ENCODE results near the gene MICA.
"Not testable (repeated sequence)": the region's sequence is repeated elsewhere in the genome, so short reads cannot be mapped to it uniquely, and the experiment has no call there.

MICA gene

GRCh38 chr6:31383149-31383548 lies 20.2 kb upstream of the MICA start:
- no peak for DNase-seq

GRCh38 chr6:31385041-31385440 lies 18.4 kb upstream of the MICA start:
- no peak for DNase-seq

DNA sequence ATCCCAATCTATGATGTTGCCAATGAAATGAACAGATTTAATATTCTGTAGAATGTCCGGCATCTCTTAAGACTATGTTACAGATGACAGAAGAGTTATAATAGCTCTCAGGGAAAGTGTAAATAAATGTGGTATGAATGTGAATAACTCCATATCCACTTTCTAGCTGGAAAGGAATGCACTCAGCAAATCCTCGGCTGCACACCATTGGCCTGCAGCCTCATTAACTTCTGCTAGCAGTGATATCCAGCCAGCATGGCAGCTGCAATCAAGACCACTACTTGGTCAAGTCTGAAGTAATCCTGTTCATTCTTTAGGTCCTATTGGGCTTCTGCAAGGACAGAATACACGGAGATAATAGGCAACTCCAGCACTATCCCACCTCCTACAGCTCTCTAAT lies 17.3 kb upstream of the MICA start:
- no peak for DNase-seq

DNA sequence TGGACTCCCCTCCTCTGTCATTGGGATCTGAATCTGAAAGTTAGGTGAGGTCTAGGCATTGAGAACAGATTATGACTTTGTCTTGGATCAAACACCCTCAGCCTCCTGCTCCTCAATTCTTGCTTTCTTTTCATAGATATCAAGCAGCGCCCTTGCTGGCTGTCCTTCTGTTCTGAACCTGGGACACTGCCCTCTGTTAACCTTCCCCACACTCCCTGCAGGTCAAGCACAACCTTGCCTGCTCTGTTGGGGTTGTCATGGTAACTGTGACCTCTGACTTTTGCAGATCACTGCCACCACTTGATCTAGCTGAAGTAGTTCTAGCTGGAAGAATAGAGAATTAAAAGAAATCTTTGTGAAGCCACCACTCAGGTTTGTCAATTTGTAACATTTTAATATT lies 16.4 kb upstream of the MICA start:
- DNase-seq: no peak

DNA sequence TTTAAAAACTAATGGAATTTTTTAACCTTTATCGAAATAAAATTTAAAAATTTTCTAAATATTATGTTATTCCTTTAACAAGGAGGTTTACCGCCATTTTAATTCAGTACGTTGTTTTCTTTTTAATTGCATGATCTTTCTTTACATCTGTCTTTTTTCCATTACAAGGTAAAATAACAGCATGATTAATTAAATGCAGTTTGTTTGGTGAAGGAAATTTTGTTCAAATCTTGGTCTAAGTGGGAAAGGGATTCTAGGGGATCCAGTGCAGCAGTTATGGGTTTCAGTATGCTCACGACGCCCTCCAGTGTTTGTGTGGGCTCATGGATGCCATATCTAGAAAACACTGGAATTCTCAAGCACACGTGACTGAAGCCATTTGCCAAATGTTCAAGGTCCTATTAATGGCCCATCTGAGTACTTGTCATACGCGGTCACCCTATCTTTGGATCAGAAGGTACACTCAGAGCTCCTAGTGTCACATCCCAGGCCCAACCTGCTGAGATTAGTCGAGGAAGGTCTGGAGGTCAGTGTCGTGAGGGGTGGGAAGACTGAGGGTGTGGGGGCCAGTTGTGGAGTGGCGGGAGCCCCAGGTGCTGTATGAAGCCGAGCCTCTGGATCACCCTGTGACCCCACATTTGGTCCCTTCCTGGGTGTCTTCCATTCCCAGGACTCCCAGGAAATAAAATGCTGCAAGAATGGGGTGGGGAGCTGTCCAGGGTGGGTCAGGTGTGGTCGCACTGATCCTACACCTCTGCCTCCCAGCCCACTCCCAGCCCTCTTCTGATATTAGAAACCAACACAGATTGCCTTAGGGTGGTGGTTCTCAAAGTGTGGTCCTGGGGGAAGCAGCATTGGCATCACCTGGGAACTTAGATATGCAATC lies 14.2 kb upstream of the MICA start:
- DNase-seq: not testable (repeated sequence)

- DNase-seq: not testable (repeated sequence)
Measured at GRCh38 chr6:31389802-31390132, 13.6 kb upstream of the MICA start.

GRCh38 chr6:31393932-31394331 lies 9.5 kb upstream of the MICA start:
- no peak for DNase-seq

DNA sequence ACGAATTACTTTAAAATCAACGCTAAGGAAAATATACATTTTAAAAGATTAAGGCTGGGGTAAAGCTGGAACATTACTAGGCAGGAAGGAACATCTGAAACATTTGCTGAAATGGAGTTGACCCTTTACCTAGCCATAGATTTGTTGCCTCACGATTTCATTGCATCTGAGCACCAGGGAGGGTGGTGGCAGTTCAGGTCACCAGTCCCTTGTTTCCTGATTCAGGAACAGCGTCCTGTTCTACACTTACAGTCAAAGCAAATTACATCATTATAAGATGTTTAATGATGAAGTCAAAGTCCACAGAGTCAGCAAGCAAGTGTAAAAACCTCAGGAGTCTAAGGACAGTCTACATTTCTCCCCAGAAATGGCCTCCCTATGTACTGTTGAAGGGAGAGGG lies 9.0 kb upstream of the MICA start:
- no peak for DNase-seq

GRCh38 chr6:31395832-31396231 lies 7.6 kb upstream of the MICA start:
- DNase-seq: no peak

GRCh38 chr6:31396422-31397152 lies 6.8 kb upstream of the MICA start:
- DNase-seq: peak; percentile 36

GRCh38 chr6:31397153-31397499 lies 6.3 kb upstream of the MICA start:
- DNase-seq: not testable (repeated sequence)

- no peak for DNase-seq
Measured at GRCh38 chr6:31397901-31398525, 5.4 kb upstream of the MICA start.

GRCh38 chr6:31399589-31400466 lies 3.6 kb upstream of the MICA start:
- peak; percentile 61 for DNase-seq

DNA sequence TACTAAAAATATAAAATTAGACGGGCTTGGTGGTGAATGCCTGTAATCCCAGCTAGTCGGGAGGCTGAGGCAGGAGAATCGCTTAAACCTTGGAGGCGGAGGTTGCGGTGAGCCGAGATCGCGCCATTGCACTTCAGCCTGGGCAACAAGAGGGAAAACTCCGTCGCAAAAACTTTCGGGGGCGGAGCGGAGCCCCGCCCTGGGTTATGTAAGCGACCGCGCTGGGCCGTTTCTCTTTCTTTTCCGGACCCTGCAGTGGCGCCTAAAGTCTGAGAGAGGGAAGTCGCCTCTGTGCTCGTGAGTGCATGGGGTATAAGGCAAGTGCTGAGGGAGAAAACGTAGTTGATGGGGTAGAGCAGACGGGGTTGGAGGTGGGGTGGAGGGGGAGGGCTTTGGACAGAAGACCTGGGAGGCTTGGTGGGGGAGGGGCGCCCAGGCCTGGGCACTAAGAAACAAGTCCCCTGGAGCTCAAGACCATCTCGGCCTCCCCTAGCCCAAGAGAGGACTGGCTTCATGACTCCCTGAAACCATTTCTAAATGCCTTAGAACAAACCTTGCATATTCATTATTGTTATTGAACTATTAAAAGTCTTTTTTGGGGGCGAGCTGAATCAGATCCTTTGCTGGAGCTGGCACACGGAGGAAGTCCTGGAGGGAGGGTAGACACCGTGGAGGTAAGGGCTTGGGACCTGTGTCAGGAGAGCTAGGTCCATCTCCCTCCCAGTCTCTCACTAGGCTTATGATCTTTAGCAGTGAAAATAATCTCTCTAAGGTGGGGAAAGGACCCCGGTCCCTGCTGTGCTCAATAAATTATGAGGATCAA lies 2.7 kb upstream of the MICA start:
- DNase-seq: peak; percentile 28

DNA sequence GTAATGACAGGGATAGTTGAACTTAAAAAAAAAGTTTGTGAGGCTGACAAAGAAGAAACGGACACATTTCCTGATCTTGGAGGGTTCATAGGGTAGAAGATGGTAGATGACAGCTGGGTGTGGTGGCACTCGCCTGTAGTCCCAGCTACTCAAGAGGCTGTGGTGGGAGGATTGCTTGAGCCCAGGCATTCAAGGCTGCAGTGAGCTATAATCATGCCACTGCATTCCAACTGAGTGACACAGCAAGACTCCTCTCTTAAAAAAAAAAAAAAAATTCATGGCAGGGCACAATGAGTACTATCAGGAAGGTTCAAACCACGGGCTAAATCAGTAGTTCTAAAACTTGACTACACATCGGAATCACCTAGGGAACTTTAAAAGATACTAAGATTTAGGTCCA lies 2.0 kb upstream of the MICA start:
- DNase-seq: no peak

- DNase-seq: no peak
Measured at GRCh38 chr6:31402324-31403282, 792 bp upstream of the MICA start.

- not testable (repeated sequence) for DNase-seq
Measured at GRCh38 chr6:31404061-31404364, 618 bp downstream of the MICA start.

- no peak for DNase-seq
Measured at GRCh38 chr6:31405996-31406395, 2.6 kb downstream of the MICA start.

DNA sequence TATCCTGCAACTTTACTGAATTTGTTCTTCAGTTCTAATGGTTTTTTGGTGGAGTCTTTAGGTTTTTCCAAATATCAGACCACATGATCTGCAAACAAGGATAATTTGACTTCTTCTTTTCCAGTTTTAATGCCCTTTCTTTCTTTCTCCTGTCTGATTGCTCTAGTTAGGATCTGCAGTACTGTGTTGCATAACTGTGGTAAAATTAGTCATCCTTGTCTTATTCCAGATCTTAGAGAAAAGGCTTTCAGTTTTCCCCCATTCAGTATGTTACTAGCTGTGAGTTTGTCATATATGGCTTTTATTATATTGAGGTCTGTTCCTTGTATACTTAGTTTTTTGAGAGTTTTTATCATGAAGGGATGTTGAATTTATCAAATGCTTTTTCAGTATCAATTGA lies 4.3 kb downstream of the MICA start:
- DNase-seq: no peak

- DNase-seq: no peak
Measured at GRCh38 chr6:31412506-31412905, 9.1 kb downstream of the MICA start.

- DNase-seq: not testable (repeated sequence)
Measured at GRCh38 chr6:31414148-31414770, 10.9 kb downstream of the MICA start.

Data from 8988T (cell line).